HepG2 (cell line): Measurements from ENCODE around the gene NHSL1. TPM values are rescaled to one million over a fixed set of nuclear protein-coding genes. Genes with fewer than 3 reads are reported as not detected.
A peak's percentile ranks its signal among the peaks of the same experiment; 100 is the strongest.

Experiments used
- AGO2 ChIP-seq: fragments of 200-400 bp; formaldehyde crosslinking; optimal IDR thresholded peaks from 2 replicates; pipeline ENCODE3; 2017; ENCODE audit warnings: mild to moderate bottlenecking, low read depth, low read length, moderate library complexity
- ARNTL ChIP-seq: sonication (generic); formaldehyde crosslinking; IDR thresholded peaks from 2 replicates; pipeline ENCODE4 v1.4.0; 2020; ENCODE audit warnings: mild to moderate bottlenecking, missing genetic modification reagents
- CCAR2 ChIP-seq: fragments of 200-400 bp; formaldehyde crosslinking; optimal IDR thresholded peaks from 2 replicates; pipeline ENCODE3; 2018; ENCODE audit warnings: low read depth, mild to moderate bottlenecking, low read length, moderate library complexity
- EZH2 ChIP-seq: conservative IDR thresholded peaks from 2 replicates; pipeline ENCODE4 v1.6.1; 2012; ENCODE audit warnings: mild to moderate bottlenecking, low read depth, low read length, moderate library complexity
- HES4 ChIP-seq: sonication (generic); formaldehyde crosslinking; IDR thresholded peaks from 2 replicates; pipeline ENCODE4 v1.9.0; 2021; ENCODE audit warnings: mild to moderate bottlenecking, missing genetic modification reagents, borderline replicate concordance
- HMGA1 ChIP-seq: sonication (generic); formaldehyde crosslinking; conservative IDR thresholded peaks from 2 replicates; pipeline ENCODE4 v1.4.0; 2020; ENCODE audit warnings: missing genetic modification reagents
- KAT7 ChIP-seq: IDR thresholded peaks from 2 replicates; pipeline ENCODE4 v1.6.1; 2018; ENCODE audit warnings: borderline replicate concordance, missing compliant biosample characterization
- KDM4B ChIP-seq: sonication (generic); formaldehyde crosslinking; IDR thresholded peaks from 2 replicates; pipeline ENCODE4 v1.4.0; 2020; ENCODE audit warnings: missing genetic modification reagents
- MIXL1 ChIP-seq: IDR thresholded peaks from 2 replicates; pipeline ENCODE4 v1.6.1; 2016
- NRL ChIP-seq: sonication (generic); formaldehyde crosslinking; IDR thresholded peaks from 2 replicates; pipeline ENCODE4 v1.5.0; 2020; ENCODE audit warnings: missing genetic modification reagents, mild to moderate bottlenecking, moderate library complexity, borderline replicate concordance
- POLR2G ChIP-seq: fragments of 200-400 bp; formaldehyde crosslinking; IDR thresholded peaks from 2 replicates; pipeline ENCODE4 v1.6.1; 2018; ENCODE audit warnings: mild to moderate bottlenecking, low read depth, low read length, moderate library complexity
- PRMT3 ChIP-seq: sonication (generic); formaldehyde crosslinking; IDR thresholded peaks from 2 replicates; pipeline ENCODE4 v1.8.1; 2022; ENCODE audit warnings: low read depth, mild to moderate bottlenecking, moderate library complexity, missing genetic modification reagents, borderline replicate concordance
- SKI ChIP-seq: fragments of 450-650 bp; IDR thresholded peaks from one replicate; pipeline ENCODE4 v1.6.1; 2018; ENCODE audit warnings: mild to moderate bottlenecking; ENCODE audit not compliant: partially characterized antibody
- SNAPC2 ChIP-seq: sonication (generic); formaldehyde crosslinking; IDR thresholded peaks from 2 replicates; pipeline ENCODE4 v1.8.1; 2022; ENCODE audit warnings: mild to moderate bottlenecking, missing genetic modification reagents
- ZNF207 ChIP-seq: fragments of 450-650 bp; IDR thresholded peaks from 2 replicates; pipeline ENCODE4 v1.6.1; 2016; ENCODE audit warnings: antibody characterized with exemption, borderline replicate concordance
- ZNF263 ChIP-seq: sonication (generic); formaldehyde crosslinking; IDR thresholded peaks from 2 replicates; pipeline ENCODE4 v1.4.0; 2020; ENCODE audit warnings: missing genetic modification reagents
- ZNF510 ChIP-seq: sonication (generic); formaldehyde crosslinking; IDR thresholded peaks from 2 replicates; pipeline ENCODE4 v1.4.0; 2020; ENCODE audit warnings: low read depth, mild to moderate bottlenecking, missing genetic modification reagents
- ZNF747 ChIP-seq: sonication (generic); formaldehyde crosslinking; IDR thresholded peaks from 2 replicates; pipeline ENCODE4 v1.8.1; 2023; ENCODE audit warnings: missing genetic modification reagents, mild to moderate bottlenecking, borderline replicate concordance
- polyA plus RNA-seq, 8 experiments: library from polyadenylated mRNA; depleted of rRNA in 3 of 8; stranded (reverse) in 7 of 8; unstranded in 1 of 8; fragments of >200 nt; fragmentation: Illumina TruSeq in 4 of 8; extraction: Trizol in 4 of 8; gene quantifications; 2 replicates each; pipeline versions ENCODE4 v1.2.1 to v1.2.3, GENCODE V29; 2011 to 2016; ENCODE audit warnings: low read depth in 4 of 8, missing spikeins in 1 of 8, mixed read lengths in 1 of 8; ENCODE audit not compliant: insufficient read depth in 1 of 8
- total RNA-seq, 5 experiments: library from RNA; depleted of rRNA; stranded (reverse); fragments of >200 nt; fragmentation: Illumina TruSeq; extraction: Trizol; gene quantifications; 2 replicates each; pipeline ENCODE4 v1.2.3, GENCODE V29; 2016; ENCODE audit warnings: low read depth in 1 of 5
- TF ChIP-seq, protein P1 (sequence below): sonication (generic); formaldehyde crosslinking; IDR thresholded peaks from 2 replicates; pipeline ENCODE4 v1.9.0; 2021; ENCODE audit warnings: missing genetic modification reagents, mild to moderate bottlenecking, borderline replicate concordance
- TF ChIP-seq, protein P2 (sequence below): IDR thresholded peaks from 2 replicates; pipeline ENCODE4 v1.6.1; 2016; ENCODE audit warnings: mild to moderate bottlenecking, missing biosample characterization, missing genetic modification reagents
- TF ChIP-seq, protein P3 (sequence below): IDR thresholded peaks from 2 replicates; pipeline ENCODE4 v1.6.1; 2018; ENCODE audit warnings: missing genetic modification reagents
- TF ChIP-seq, protein P4 (sequence below): sonication (generic); formaldehyde crosslinking; IDR thresholded peaks from 2 replicates; pipeline ENCODE4 v1.9.0; 2021; ENCODE audit warnings: missing genetic modification reagents, borderline replicate concordance
- TF ChIP-seq, protein P5 (sequence below): sonication (generic); formaldehyde crosslinking; IDR thresholded peaks from 2 replicates; pipeline ENCODE4 v1.5.0; 2020; ENCODE audit warnings: missing genetic modification reagents

Gene NHSL1
- total and polyA plus RNA-seq, 2 of the 13 experiments (the other 11 are each of a cell fraction or from before 2014, with no cell fraction given) = 24.9 to 53.6 TPM

DNA sequence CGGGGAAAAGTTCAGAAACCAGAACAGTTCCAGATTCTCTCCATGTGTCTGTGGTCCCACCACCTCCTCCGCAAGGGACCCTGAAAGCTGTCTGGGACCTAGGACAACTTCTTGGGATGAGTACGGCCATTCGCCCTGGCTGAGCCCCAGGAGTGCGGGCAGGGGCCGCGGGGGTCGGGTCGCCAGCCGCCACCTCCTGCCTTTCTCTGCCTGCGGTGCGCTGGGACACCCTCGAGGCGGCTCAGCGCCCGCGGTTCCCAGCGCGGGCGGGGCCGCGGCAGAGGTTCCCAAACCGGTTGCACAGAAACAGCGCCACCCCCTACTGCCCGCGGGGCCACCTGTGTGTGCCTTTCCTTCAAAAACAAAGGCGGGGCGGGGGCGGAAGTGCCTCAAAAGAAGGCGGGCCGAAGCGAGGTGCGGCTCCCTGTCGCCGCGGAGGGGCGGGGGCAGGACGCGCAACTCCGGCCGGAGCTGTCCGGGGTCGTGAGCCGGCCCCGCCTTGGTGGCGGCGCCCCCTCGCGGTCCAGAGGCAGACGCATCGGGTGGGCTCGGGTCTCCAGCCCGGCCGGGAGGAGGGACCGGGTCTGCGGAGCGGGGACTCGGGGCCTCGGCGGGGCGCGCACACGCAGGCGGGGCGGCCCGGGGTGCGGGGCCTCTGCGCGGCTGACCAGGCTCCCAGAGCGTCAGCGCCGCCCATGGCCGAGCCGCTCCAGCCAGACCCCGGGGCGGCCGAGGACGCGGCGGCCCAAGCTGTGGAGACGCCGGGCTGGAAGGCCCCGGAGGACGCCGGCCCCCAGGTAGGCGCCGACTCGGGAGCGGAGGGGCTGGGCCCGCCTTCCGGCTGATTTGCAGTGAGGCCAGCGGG is 95.3 kb downstream of the NHSL1 start, which contains the start of gene HEBP2 (continued):
- TF ChIP-seq CCAR2 (no peak), ARNTL (peak; percentile 75), EZH2 (no peak), HMGA1 (CRISPR knock-in tag) (no peak), MIXL1 (peak; percentile 31; the same call in 1 of the 2 replicates), KAT7 (peak; percentile 92), SKI (peak; percentile 78), HES4 (peak; percentile 20), ZNF263 (CRISPR knock-in tag) (peak; percentile 95), NRL (no peak; the same call in none of the 2 replicates), KDM4B (CRISPR knock-in tag) (no peak; the same call in 1 of the 2 replicates), ZNF510 (CRISPR knock-in tag) (peak; percentile 17; the same call in 1 of the 2 replicates), POLR2G (peak; percentile 88), AGO2 (peak; percentile 64), ZNF207 (no peak), ZNF747 (CRISPR knock-in tag) (peak; percentile 36; the same call in 1 of the 2 replicates), PRMT3 (CRISPR knock-in tag) (peak; percentile 90), SNAPC2 (peak; percentile 85)
- TF ChIP-seq, protein P1, sequence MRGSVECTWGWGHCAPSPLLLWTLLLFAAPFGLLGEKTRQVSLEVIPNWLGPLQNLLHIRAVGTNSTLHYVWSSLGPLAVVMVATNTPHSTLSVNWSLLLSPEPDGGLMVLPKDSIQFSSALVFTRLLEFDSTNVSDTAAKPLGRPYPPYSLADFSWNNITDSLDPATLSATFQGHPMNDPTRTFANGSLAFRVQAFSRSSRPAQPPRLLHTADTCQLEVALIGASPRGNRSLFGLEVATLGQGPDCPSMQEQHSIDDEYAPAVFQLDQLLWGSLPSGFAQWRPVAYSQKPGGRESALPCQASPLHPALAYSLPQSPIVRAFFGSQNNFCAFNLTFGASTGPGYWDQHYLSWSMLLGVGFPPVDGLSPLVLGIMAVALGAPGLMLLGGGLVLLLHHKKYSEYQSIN (CRISPR knock-in tag) = no peak
- TF ChIP-seq, protein P2, sequence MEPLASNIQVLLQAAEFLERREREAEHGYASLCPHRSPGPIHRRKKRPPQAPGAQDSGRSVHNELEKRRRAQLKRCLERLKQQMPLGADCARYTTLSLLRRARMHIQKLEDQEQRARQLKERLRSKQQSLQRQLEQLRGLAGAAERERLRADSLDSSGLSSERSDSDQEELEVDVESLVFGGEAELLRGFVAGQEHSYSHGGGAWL (CRISPR knock-in tag) = peak; percentile 80
- TF ChIP-seq, protein P3, sequence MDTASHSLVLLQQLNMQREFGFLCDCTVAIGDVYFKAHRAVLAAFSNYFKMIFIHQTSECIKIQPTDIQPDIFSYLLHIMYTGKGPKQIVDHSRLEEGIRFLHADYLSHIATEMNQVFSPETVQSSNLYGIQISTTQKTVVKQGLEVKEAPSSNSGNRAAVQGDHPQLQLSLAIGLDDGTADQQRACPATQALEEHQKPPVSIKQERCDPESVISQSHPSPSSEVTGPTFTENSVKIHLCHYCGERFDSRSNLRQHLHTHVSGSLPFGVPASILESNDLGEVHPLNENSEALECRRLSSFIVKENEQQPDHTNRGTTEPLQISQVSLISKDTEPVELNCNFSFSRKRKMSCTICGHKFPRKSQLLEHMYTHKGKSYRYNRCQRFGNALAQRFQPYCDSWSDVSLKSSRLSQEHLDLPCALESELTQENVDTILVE (CRISPR knock-in tag) = peak; percentile 58; the same call in 1 of the 2 replicates
- TF ChIP-seq, protein P4, sequence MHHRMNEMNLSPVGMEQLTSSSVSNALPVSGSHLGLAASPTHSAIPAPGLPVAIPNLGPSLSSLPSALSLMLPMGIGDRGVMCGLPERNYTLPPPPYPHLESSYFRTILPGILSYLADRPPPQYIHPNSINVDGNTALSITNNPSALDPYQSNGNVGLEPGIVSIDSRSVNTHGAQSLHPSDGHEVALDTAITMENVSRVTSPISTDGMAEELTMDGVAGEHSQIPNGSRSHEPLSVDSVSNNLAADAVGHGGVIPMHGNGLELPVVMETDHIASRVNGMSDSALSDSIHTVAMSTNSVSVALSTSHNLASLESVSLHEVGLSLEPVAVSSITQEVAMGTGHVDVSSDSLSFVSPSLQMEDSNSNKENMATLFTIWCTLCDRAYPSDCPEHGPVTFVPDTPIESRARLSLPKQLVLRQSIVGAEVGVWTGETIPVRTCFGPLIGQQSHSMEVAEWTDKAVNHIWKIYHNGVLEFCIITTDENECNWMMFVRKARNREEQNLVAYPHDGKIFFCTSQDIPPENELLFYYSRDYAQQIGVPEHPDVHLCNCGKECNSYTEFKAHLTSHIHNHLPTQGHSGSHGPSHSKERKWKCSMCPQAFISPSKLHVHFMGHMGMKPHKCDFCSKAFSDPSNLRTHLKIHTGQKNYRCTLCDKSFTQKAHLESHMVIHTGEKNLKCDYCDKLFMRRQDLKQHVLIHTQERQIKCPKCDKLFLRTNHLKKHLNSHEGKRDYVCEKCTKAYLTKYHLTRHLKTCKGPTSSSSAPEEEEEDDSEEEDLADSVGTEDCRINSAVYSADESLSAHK (CRISPR knock-in tag) = no peak
- TF ChIP-seq, protein P5, sequence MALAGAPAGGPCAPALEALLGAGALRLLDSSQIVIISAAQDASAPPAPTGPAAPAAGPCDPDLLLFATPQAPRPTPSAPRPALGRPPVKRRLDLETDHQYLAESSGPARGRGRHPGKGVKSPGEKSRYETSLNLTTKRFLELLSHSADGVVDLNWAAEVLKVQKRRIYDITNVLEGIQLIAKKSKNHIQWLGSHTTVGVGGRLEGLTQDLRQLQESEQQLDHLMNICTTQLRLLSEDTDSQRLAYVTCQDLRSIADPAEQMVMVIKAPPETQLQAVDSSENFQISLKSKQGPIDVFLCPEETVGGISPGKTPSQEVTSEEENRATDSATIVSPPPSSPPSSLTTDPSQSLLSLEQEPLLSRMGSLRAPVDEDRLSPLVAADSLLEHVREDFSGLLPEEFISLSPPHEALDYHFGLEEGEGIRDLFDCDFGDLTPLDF = peak; percentile 86
